Natural killer cell (primary cell): ENCODE data around the gene TIMM10. TPM values are rescaled to one million over a fixed set of nuclear protein-coding genes. Genes with fewer than 3 reads are reported as not detected.

Experiments used
- ATAC-seq, 3 donors: fragments of 150-1000 bp in 2 of 3; fragments of 200-7000 bp in 1 of 3; cut with Tn5 transposase; 1 replicate in 1 of 3; 2 replicates in 2 of 3; pipeline ENCODE4 v1.10.0; 2021; ENCODE audit warnings: mild to moderate bottlenecking in 2 of 3, moderate library complexity in 2 of 3
- DNase-seq, 2 donors: peaks; one replicate each; pipeline versions ENCODE4 v3.0.0 to v3.0.0-alpha.2; 2013 to 2021; ENCODE audit warnings: mixed read lengths in 1 of 2
- H3K27ac ChIP-seq: one replicate; pipeline ENCODE4 v1.5.1; 2013; ENCODE audit warnings: mild to moderate bottlenecking, low read length
- H3K27me3 ChIP-seq: one replicate; pipeline ENCODE4 v1.6.1; 2013; ENCODE audit warnings: low read length; ENCODE audit not compliant: control insufficient read depth, insufficient read depth
- H3K36me3 ChIP-seq: one replicate; pipeline ENCODE4 v1.6.1; 2013; ENCODE audit warnings: low read length; ENCODE audit not compliant: control insufficient read depth, insufficient read depth
- H3K4me1 ChIP-seq: one replicate; pipeline ENCODE4 v1.6.1; 2013; ENCODE audit warnings: low read length; ENCODE audit not compliant: control insufficient read depth, insufficient read depth
- H3K4me3 ChIP-seq: one replicate; pipeline ENCODE4 v1.5.1; 2013; ENCODE audit warnings: low read length
- H3K9me3 ChIP-seq: one replicate; pipeline ENCODE4 v1.6.1; 2013; ENCODE audit warnings: low read length; ENCODE audit not compliant: control insufficient read depth, insufficient read depth
- H3K27ac Mint-ChIP-seq, 2 donors: one replicate each; pipeline ENCODE4 v1.8.0; 2022; ENCODE audit warnings: mild to moderate bottlenecking in 2 of 2, mixed read lengths in 2 of 2, moderate library complexity in 1 of 2
- H3K27me3 Mint-ChIP-seq, 2 donors: one replicate each; pipeline ENCODE4 v1.8.0; 2022; ENCODE audit warnings: low read depth in 2 of 2, mixed read lengths in 2 of 2
- H3K36me3 Mint-ChIP-seq: one replicate; pipeline ENCODE4 v1.8.0; 2022; ENCODE audit warnings: mixed read lengths
- H3K4me1 Mint-ChIP-seq, 2 donors: one replicate each; pipeline ENCODE4 v1.8.0; 2022; ENCODE audit warnings: mixed read lengths in 2 of 2
- H3K4me3 Mint-ChIP-seq: one replicate; pipeline ENCODE4 v1.8.0; 2022; ENCODE audit warnings: mild to moderate bottlenecking, moderate library complexity, mixed read lengths
- H3K9me3 Mint-ChIP-seq, 2 donors: one replicate each; pipeline ENCODE4 v1.8.0; 2022; ENCODE audit warnings: mixed read lengths in 2 of 2
- CTCF ChIP-seq: fragments of 200-600 bp; IDR thresholded peaks from one replicate; pipeline ENCODE4 v1.8.0; 2022; ENCODE audit warnings: antibody characterized with exemption
- WGBS: methylation state at CpG from one replicate; pipeline ENCODE4 v1.1.7; 2013; ENCODE audit warnings: missing lambda C conversion rate; ENCODE audit not compliant: insufficient coverage; 5-methylcytosine and 5-hydroxymethylcytosine counted together
- intact Hi-C: fragments of 100-400 bp; cut with micrococcal nuclease; formaldehyde crosslinking; loops from one replicate; pipeline ENCODE4 v1.14.2; 2022
- total RNA-seq, 4 donors: library from RNA; stranded (reverse); fragments of 120-200 nt in 1 of 4; gene quantifications; one replicate each; pipeline versions ENCODE4 v1.2.3 to v1.2.4, GENCODE V29; 2013 to 2022

TIMM10 gene
- total RNA-seq, 3 donors from 2014 or later (not counting 1 experiment from before 2014, with no cell fraction given), result 15.0 to 18.8 (median 17.1) TPM

DNA sequence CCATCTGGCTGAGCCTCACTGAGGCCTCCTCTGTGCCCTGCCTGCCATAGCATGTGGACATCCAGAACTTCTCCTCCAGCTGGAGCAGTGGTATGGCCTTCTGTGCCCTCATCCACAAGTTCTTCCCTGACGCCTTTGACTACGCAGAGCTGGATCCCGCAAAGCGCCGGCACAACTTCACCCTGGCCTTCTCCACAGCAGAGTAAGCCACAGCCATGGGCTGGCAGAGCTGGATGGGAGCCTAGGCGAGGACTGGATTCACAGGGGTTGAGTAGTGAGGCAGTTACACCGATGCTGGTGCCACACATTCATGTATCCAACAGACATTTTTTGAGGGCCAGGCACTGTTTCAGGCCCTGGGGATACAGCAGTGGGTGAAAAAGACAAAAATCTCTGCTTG lies 15.9 kb upstream of the TIMM10 start:
- WGBS, result 99% methylated on average over 7 of the region's 7 CpGs
- no peak overlapping the region for H3K4me3 Mint-ChIP-seq
- peak overlapping the region in 1 of 2 donors; percentile 78 for H3K27ac Mint-ChIP-seq
- H3K27me3 ChIP-seq, result no peaks in the 10 kb centered on the region
- intact Hi-C loops, result no loop called here
- ATAC-seq, result no peak
- no peaks in the 10 kb centered on the region for H3K9me3 ChIP-seq
- H3K4me3 ChIP-seq, result no peak overlapping the region
- no peak for TF ChIP-seq CTCF
- no peak overlapping the region for H3K27ac ChIP-seq
- peaks cover 15% of the 10 kb centered on the region for H3K4me1 ChIP-seq
- H3K4me1 Mint-ChIP-seq, result peaks cover 0 to 8% of the 10 kb centered on the region in 2 donors
- H3K36me3 ChIP-seq, result peaks cover 22% of the 10 kb centered on the region
- no peaks in the 10 kb centered on the region for H3K36me3 Mint-ChIP-seq
- H3K9me3 Mint-ChIP-seq, result no peaks in the 10 kb centered on the region
- H3K27me3 Mint-ChIP-seq, result no peaks in the 10 kb centered on the region
- no peak for DNase-seq

DNA sequence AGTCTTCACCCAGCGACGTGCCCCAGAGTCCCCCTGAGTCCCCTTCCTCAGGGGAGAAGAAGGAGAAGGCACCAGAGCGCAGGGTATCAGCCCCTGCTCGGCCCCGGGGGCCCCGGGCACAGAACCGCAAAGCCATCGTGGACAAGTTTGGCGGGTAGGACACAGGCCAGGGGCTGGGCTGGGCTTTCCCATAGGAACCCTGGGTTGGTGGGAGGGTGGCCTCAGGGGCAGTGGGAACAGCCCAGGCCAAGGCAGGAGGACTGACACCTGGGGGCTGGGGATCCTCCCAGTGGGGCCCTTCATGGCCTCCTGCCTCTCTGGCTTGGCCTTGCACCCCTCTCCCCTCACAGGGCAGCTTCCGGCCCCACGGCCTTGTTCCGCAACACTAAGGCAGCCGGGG lies 15.3 kb upstream of the TIMM10 start:
- intact Hi-C loops, result no loop called here
- TF ChIP-seq CTCF, result no peak
- ATAC-seq (no peak), DNase-seq (no peak)
- Histone ChIP-seq H3K27me3 (no peaks in the 10 kb centered on the region), H3K27ac (no peak overlapping the region), H3K9me3 (no peaks in the 10 kb centered on the region), H3K4me1 (peaks cover 15% of the 10 kb centered on the region), H3K4me3 (no peak overlapping the region), H3K36me3 (peaks cover 19% of the 10 kb centered on the region)
- no peak overlapping the region for H3K27ac Mint-ChIP-seq
- peaks cover 0 to 8% of the 10 kb centered on the region in 2 donors for H3K4me1 Mint-ChIP-seq
- no peak overlapping the region for H3K4me3 Mint-ChIP-seq
- no peaks in the 10 kb centered on the region for H3K36me3 Mint-ChIP-seq
- no peaks in the 10 kb centered on the region for H3K9me3 Mint-ChIP-seq
- H3K27me3 Mint-ChIP-seq, result no peaks in the 10 kb centered on the region
- WGBS, result 98% methylated on average over 13 of the region's 13 CpGs

DNA sequence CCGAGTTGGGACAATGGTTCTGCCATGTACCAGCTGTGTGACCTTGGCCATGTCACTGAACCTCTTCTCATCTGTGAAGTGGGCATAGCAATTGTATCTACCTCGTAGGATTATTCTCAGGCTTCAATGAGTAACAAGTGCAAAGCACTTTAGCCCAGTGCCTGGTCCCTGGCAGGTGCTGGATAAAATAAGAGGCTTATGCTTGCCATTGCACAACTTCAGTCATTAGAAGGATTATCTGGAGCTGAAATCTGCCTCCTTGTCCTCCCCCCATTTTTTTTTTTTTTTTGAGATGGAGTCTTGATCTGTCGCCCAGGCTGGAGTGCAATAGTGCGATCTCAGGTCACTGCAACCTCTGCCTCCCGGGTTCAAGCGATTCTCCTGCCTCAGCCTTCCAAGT lies 14.0 kb upstream of the TIMM10 start:
- no peak for TF ChIP-seq CTCF
- Histone ChIP-seq H3K27me3 (no peaks in the 10 kb centered on the region), H3K4me3 (no peak overlapping the region), H3K9me3 (no peaks in the 10 kb centered on the region), H3K4me1 (peaks cover 15% of the 10 kb centered on the region), H3K27ac (no peak overlapping the region), H3K36me3 (peaks cover 6% of the 10 kb centered on the region)
- no peaks in the 10 kb centered on the region for H3K9me3 Mint-ChIP-seq
- peaks cover 0 to 8% of the 10 kb centered on the region in 2 donors for H3K4me1 Mint-ChIP-seq
- ATAC-seq, result no peak
- no peaks in the 10 kb centered on the region for H3K27me3 Mint-ChIP-seq
- intact Hi-C loops, result no loop called here
- no peak overlapping the region for H3K27ac Mint-ChIP-seq
- no peaks in the 10 kb centered on the region for H3K36me3 Mint-ChIP-seq
- 96% methylated on average over 6 of the region's 6 CpGs for WGBS
- no peak overlapping the region for H3K4me3 Mint-ChIP-seq
- DNase-seq, result no peak

GRCh38 chr11:57543593-57543992 lies 13.0 kb upstream of the TIMM10 start:
- no peaks in the 10 kb centered on the region for H3K9me3 ChIP-seq
- H3K27me3 ChIP-seq, result no peaks in the 10 kb centered on the region
- intact Hi-C loops, result no loop called here
- Mint-ChIP-seq H3K27me3 (no peaks in the 10 kb centered on the region), H3K4me3 (no peak overlapping the region), H3K27ac (no peak overlapping the region), H3K4me1 (peaks cover 0 to 8% of the 10 kb centered on the region in 2 donors), H3K36me3 (no peaks in the 10 kb centered on the region), H3K9me3 (no peaks in the 10 kb centered on the region)
- TF ChIP-seq CTCF, result no peak
- peaks cover 15% of the 10 kb centered on the region for H3K4me1 ChIP-seq
- H3K4me3 ChIP-seq, result no peak overlapping the region
- no peak for ATAC-seq
- WGBS, result 92% methylated on average over 6 of the region's 6 CpGs
- H3K27ac ChIP-seq, result no peak overlapping the region
- no peak for DNase-seq
- H3K36me3 ChIP-seq, result peaks cover 2% of the 10 kb centered on the region
